Measurements from ENCODE around the gene SLC4A4.

Gene SLC4A4

GRCh38 chr4:71333368-71333767 lies 5.5 kb upstream of the SLC4A4 start:
- TF ChIP-seq CTCF (IDR thresholded peaks at IDR 0.05) = no peak
- H3K27ac ChIP-seq = no peak overlapping the region
- no peak overlapping the region for H3K4me3 ChIP-seq
- DNase-seq (ENCODE audit: low spot score) = no peak

- Histone ChIP-seq H3K4me3 (no peak overlapping the region), H3K27ac (no peak overlapping the region)
- TF ChIP-seq CTCF (IDR thresholded peaks at IDR 0.05) = no peak
- no peak for DNase-seq (ENCODE audit: low spot score)
Measured at GRCh38 chr4:71333960-71334359, 4.9 kb upstream of the SLC4A4 start.

- DNase-seq (ENCODE audit: low spot score) = no peak
- no peak overlapping the region for H3K27ac ChIP-seq
- no peak overlapping the region for H3K4me3 ChIP-seq
- no peak for TF ChIP-seq CTCF (IDR thresholded peaks at IDR 0.05)
Measured at GRCh38 chr4:71334465-71334882, 4.3 kb upstream of the SLC4A4 start.

- no peak for DNase-seq (ENCODE audit: low spot score)
- no peak for TF ChIP-seq CTCF (IDR thresholded peaks at IDR 0.05)
- H3K27ac ChIP-seq = no peak overlapping the region
- no peak overlapping the region for H3K4me3 ChIP-seq
Measured at GRCh38 chr4:71343670-71344466, 5.0 kb downstream of the SLC4A4 start.

- DNase-seq (ENCODE audit: low spot score) = no peak
- Histone ChIP-seq H3K27ac (no peak overlapping the region), H3K4me3 (no peak overlapping the region)
- no peak for TF ChIP-seq CTCF (IDR thresholded peaks at IDR 0.05)
Measured at GRCh38 chr4:71346710-71347109, 7.9 kb downstream of the SLC4A4 start.

GRCh38 chr4:71348586-71348985 lies 9.8 kb downstream of the SLC4A4 start:
- Histone ChIP-seq H3K4me3 (no peak overlapping the region), H3K27ac (no peak overlapping the region)
- no peak for DNase-seq (ENCODE audit: low spot score)
- TF ChIP-seq CTCF (IDR thresholded peaks at IDR 0.05) = no peak

- H3K27ac ChIP-seq = no peak overlapping the region
- no peak for DNase-seq (ENCODE audit: low spot score)
- TF ChIP-seq CTCF (IDR thresholded peaks at IDR 0.05) = no peak
- no peak overlapping the region for H3K4me3 ChIP-seq
Measured at GRCh38 chr4:71355045-71355444, 16.2 kb downstream of the SLC4A4 start.

Data from coronary artery (tissue), 2 donors.